ENCODE measurements around the gene CHMP3. TPM values are rescaled to one million over a fixed set of nuclear protein-coding genes. Genes with fewer than 3 reads are reported as not detected.

CHMP3 gene
- total and polyA plus RNA-seq, 2 of the 8 experiments (the other 6 are each of a cell fraction or from before 2014, with no cell fraction given), result 11.7 to 21.9 TPM

- TF ChIP-seq BRCA1 (IDR thresholded peaks at IDR 0.05; ENCODE audit: low read depth, low read length) (no peak), ASH2L (IDR thresholded peaks at IDR 0.05; ENCODE audit: low read length) (no peak), SP2 (IDR thresholded peaks at IDR 0.05; ENCODE audit: low read length) (no peak), GTF2F1 (IDR thresholded peaks at IDR 0.05; ENCODE audit: borderline replicate concordance, low read depth, low read length) (no peak), SIRT6 (IDR thresholded peaks at IDR 0.05; ENCODE audit: low read length) (no peak), CHD7 (IDR thresholded peaks at IDR 0.05; ENCODE audit: insufficient replicate concordance, low read length) (no peak)
Measured at GRCh38 chr2:86484385-86484784, 78.9 kb downstream of the CHMP3 start (continued).

All from H1 (cell line).